Vagina (tissue), 2 donors: ENCODE measurements around the gene SZRD1.

Experiments used
- POLR2A ChIP-seq, 2 donors: fragments of 450-650 bp; IDR thresholded peaks; one replicate each; pipeline ENCODE4 v1.6.1; 2017; ENCODE audit warnings: antibody characterized with exemption in 2 of 2, mild to moderate bottlenecking in 2 of 2, moderate library complexity in 2 of 2
- TF ChIP-seq, protein P1 (sequence below), 3 experiments: fragments of 450-650 bp in 2 of 3; fragments of 200-600 bp in 1 of 3; sonication (generic) in 1 of 3; IDR thresholded peaks; one replicate each; pipeline ENCODE4 v1.5.1; 2017 to 2019; ENCODE audit warnings: antibody characterized with exemption in 3 of 3, mild to moderate bottlenecking in 2 of 3, moderate library complexity in 2 of 3

DNA sequence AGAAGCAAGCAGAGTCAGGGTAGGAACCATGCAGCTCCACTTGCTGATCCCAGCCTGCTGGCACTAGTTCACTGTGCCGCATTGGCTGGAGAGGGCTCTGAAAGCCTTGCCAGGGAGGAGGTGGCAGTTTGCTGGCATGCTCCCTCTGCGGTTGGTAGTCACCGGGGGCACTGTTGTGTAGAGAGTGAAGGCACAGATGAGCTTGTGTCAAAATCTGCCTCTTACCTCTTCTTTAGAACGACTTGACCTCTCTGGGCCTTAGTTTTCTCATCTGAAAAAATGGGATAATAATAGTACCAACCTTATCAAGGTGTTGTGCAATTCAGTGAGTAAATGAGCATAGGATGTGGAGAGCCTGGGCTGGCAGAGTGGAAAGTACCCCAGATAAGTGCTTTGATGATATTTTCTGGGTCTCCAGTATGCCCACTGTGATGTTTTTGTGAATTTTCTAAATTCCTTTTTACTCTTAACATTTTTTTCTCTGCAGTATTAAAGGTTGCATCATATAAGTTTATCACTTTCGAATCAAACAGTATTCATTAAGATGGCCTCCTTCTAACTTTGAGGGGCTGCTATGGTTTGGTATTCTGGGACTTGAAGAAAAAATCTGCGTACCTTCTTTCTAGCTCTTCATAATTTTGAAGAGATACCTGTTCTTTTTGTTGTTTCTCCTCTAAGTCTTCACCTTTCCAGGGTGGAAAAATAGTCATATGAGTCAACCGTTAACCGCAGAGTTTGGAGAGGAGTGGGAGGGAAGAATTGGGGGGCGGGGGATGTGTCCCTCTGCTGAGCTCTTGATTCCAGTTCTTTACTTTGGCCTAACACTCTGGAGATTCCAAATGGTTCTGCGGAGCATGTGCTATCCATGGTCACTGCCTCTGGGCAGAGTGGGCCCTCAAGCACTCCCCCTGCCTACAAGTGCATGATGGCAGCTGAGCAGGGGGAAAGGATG, 26.8 kb downstream of the SZRD1 start:
- TF ChIP-seq POLR2A (IDR thresholded peaks at IDR 0.05): no peak
- TF ChIP-seq, protein P1, sequence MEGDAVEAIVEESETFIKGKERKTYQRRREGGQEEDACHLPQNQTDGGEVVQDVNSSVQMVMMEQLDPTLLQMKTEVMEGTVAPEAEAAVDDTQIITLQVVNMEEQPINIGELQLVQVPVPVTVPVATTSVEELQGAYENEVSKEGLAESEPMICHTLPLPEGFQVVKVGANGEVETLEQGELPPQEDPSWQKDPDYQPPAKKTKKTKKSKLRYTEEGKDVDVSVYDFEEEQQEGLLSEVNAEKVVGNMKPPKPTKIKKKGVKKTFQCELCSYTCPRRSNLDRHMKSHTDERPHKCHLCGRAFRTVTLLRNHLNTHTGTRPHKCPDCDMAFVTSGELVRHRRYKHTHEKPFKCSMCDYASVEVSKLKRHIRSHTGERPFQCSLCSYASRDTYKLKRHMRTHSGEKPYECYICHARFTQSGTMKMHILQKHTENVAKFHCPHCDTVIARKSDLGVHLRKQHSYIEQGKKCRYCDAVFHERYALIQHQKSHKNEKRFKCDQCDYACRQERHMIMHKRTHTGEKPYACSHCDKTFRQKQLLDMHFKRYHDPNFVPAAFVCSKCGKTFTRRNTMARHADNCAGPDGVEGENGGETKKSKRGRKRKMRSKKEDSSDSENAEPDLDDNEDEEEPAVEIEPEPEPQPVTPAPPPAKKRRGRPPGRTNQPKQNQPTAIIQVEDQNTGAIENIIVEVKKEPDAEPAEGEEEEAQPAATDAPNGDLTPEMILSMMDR (IDR thresholded peaks at IDR 0.05): no peak
